Liver (tissue), 3 donors: ENCODE data around the gene IYD.

Experiments
- ATF3 ChIP-seq: IDR thresholded peaks from 2 replicates; pipeline ENCODE4 v1.6.1; 2016; ENCODE audit warnings: antibody characterized with exemption
- CTCF ChIP-seq: fragments of 150-350 bp; IDR thresholded peaks from 2 replicates; pipeline ENCODE4 v1.5.1; 2017; ENCODE audit warnings: improper control_type of control experiment, low read depth, low read length; ENCODE audit not compliant: missing input control
- EGR1 ChIP-seq, 2 donors: IDR thresholded peaks; 2 replicates each; pipeline ENCODE4 v1.6.1; 2016 to 2018; ENCODE audit warnings: antibody characterized with exemption in 2 of 2, low read depth in 2 of 2
- FOXA1 ChIP-seq: IDR thresholded peaks from 2 replicates; pipeline ENCODE4 v1.6.1; 2016; ENCODE audit warnings: antibody characterized with exemption
- RAD21 ChIP-seq, 2 donors: IDR thresholded peaks; 2 replicates each; pipeline ENCODE4 v1.6.1; 2016; ENCODE audit warnings: antibody characterized with exemption in 2 of 2, mild to moderate bottlenecking in 2 of 2
- REST ChIP-seq: IDR thresholded peaks from 2 replicates; pipeline ENCODE4 v1.6.1; 2016; ENCODE audit warnings: antibody characterized with exemption, mild to moderate bottlenecking
- RXRA ChIP-seq, 2 donors: IDR thresholded peaks; 2 replicates each; pipeline ENCODE4 v1.6.1; 2017 to 2018; ENCODE audit warnings: antibody characterized with exemption in 2 of 2, mild to moderate bottlenecking in 1 of 2
- TAF1 ChIP-seq: conservative IDR thresholded peaks from 2 replicates; pipeline ENCODE4 v1.6.1; 2016; ENCODE audit warnings: antibody characterized with exemption, mild to moderate bottlenecking
- YY1 ChIP-seq: IDR thresholded peaks from 2 replicates; pipeline ENCODE4 v1.6.1; 2016; ENCODE audit warnings: antibody characterized with exemption, mild to moderate bottlenecking
- donor health status: healthy.
- donor health status: healthy.

DNA sequence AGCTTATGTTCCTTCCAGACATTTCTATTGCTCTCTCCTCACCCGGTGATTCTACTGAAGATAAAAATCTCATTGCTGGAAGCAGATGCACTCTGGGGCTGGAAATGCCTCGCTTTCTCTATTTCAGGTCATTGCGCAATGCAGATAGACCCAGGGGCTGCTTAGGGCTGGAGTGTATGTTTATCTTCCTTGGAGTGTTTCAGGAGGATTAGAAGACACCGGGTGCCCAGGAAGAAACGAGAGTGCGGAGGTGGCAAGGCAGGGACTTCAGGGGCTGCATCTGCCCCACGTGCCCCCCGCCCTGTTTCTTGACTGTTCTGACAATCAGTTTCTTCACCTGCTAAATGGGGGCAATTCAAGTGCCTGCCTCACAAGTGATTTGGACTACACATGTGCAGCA is 45.6 kb upstream of the IYD start:
- TF ChIP-seq REST (no peak), EGR1 (IDR thresholded peaks at IDR 0.05; ENCODE audit: low read depth in 2 of 2) (no peak), ATF3 (no peak), CTCF (no peak), RXRA (IDR thresholded peaks at IDR 0.05) (no peak), FOXA1 (no peak), TAF1 (no peak), YY1 (no peak), RAD21 (IDR thresholded peaks at IDR 0.05) (no peak)
